ENCODE data around the gene PRSS12. TPM values are rescaled to one million over a fixed set of nuclear protein-coding genes. Genes with fewer than 3 reads are reported as not detected.

The PRSS12 gene
- total and polyA plus RNA-seq, 2 experiments from 2014 or later: 5.5 to 12.9 TPM

- H3K9me3 Mint-ChIP-seq: no peaks in the 10 kb centered on the region
- H3K36me3 Mint-ChIP-seq (ENCODE audit: low read depth): no peaks in the 10 kb centered on the region; the same call in 2 of the 3 replicates
- H3K27ac ChIP-seq (ENCODE audit: low read depth): no peak overlapping the region
- peaks cover 26% of the 10 kb centered on the region for H3K4me1 ChIP-seq (ENCODE audit: insufficient read depth)
- H3K27me3 Mint-ChIP-seq (ENCODE audit: insufficient read depth, low read depth, poor library complexity): peaks cover 20% of the 10 kb centered on the region
- TF ChIP-seq ZNF331 (CRISPR knock-in tag; IDR thresholded peaks at IDR 0.05; ENCODE audit: low read depth): no peak
- no peak for TF ChIP-seq REST (IDR thresholded peaks at IDR 0.05; ENCODE audit: unreplicated experiment)
- no peaks in the 10 kb centered on the region for H3K79me2 ChIP-seq (replicated peaks; ENCODE audit: insufficient read depth)
- H3K4me2 ChIP-seq: no peak overlapping the region
- DNase-seq (ENCODE audit: low spot score): no peak
- H2AFZ ChIP-seq: peak overlapping the region; percentile 74; the same call in 1 of the 2 replicates
- H3K9me2 ChIP-seq (ENCODE audit: insufficient read depth): no peaks in the 10 kb centered on the region
- H3K4me3 ChIP-seq: no peak overlapping the region
- H3K27ac Mint-ChIP-seq: no peak overlapping the region; the same call in 1 of the 2 replicates
- no peak for ATAC-seq
- no peak overlapping the region for H3K4me3 Mint-ChIP-seq
- H3K36me3 ChIP-seq (ENCODE audit: insufficient read depth): no peaks in the 10 kb centered on the region
- no peaks in the 10 kb centered on the region for H3F3A ChIP-seq (replicated peaks; ENCODE audit: low read depth)
- H3K4me1 Mint-ChIP-seq: peaks cover 29% of the 10 kb centered on the region
- peaks cover 28% of the 10 kb centered on the region for H3K27me3 ChIP-seq (ENCODE audit: insufficient read depth)
- H4K20me1 ChIP-seq (replicated peaks; ENCODE audit: insufficient read depth): no peaks in the 10 kb centered on the region
Observed at GRCh38 chr4:118356111-118356510, 3.3 kb upstream of the PRSS12 start.

GRCh38 chr4:118354913-118355312 lies 2.1 kb upstream of the PRSS12 start:
- H3K4me3 ChIP-seq: no peak overlapping the region
- H3K36me3 Mint-ChIP-seq (ENCODE audit: low read depth): no peaks in the 10 kb centered on the region; the same call in 2 of the 3 replicates
- no peak overlapping the region for H3K27ac Mint-ChIP-seq
- H3K27me3 Mint-ChIP-seq (ENCODE audit: insufficient read depth, low read depth, poor library complexity): peaks cover 20% of the 10 kb centered on the region
- H4K20me1 ChIP-seq (replicated peaks; ENCODE audit: insufficient read depth): no peaks in the 10 kb centered on the region
- H3K4me2 ChIP-seq: no peak overlapping the region
- peaks cover 26% of the 10 kb centered on the region for H3K4me1 ChIP-seq (ENCODE audit: insufficient read depth)
- ATAC-seq: no peak
- DNase-seq (ENCODE audit: low spot score): no peak
- H3F3A ChIP-seq (replicated peaks; ENCODE audit: low read depth): no peaks in the 10 kb centered on the region
- H3K9me3 Mint-ChIP-seq: no peaks in the 10 kb centered on the region
- no peak overlapping the region for H2AFZ ChIP-seq
- H3K9me2 ChIP-seq (ENCODE audit: insufficient read depth): no peaks in the 10 kb centered on the region
- H3K4me1 Mint-ChIP-seq: peaks cover 33% of the 10 kb centered on the region
- H3K4me3 Mint-ChIP-seq: no peak overlapping the region
- no peaks in the 10 kb centered on the region for H3K36me3 ChIP-seq (ENCODE audit: insufficient read depth)
- no peaks in the 10 kb centered on the region for H3K79me2 ChIP-seq (replicated peaks; ENCODE audit: insufficient read depth)
- H3K27me3 ChIP-seq (ENCODE audit: insufficient read depth): peaks cover 35% of the 10 kb centered on the region
- no peak overlapping the region for H3K27ac ChIP-seq (ENCODE audit: low read depth)
- TF ChIP-seq EZH2phosphoT487 (IDR thresholded peaks at IDR 0.05; ENCODE audit: unreplicated experiment): no peak
- no peak for TF ChIP-seq POLR2AphosphoS5 (IDR thresholded peaks at IDR 0.05; ENCODE audit: low read depth)
- TF ChIP-seq ETS1 (IDR thresholded peaks at IDR 0.05): no peak
- TF ChIP-seq CREB1 (CRISPR knock-in tag; IDR thresholded peaks at IDR 0.05; ENCODE audit: low read depth): no peak
- no peak for TF ChIP-seq ZNF331 (CRISPR knock-in tag; IDR thresholded peaks at IDR 0.05; ENCODE audit: low read depth)
- TF ChIP-seq EZH2 (IDR thresholded peaks at IDR 0.05; ENCODE audit: low read depth, unreplicated experiment): no peak
- no peak for TF ChIP-seq STAT1 (IDR thresholded peaks at IDR 0.05; ENCODE audit: unreplicated experiment)
- TF ChIP-seq CTCF (conservative IDR thresholded peaks at IDR 0.05; ENCODE audit: low read depth in 2 of 2): no peak
- no peak for TF ChIP-seq NANOG (IDR thresholded peaks at IDR 0.05; ENCODE audit: borderline replicate concordance)
- no peak for TF ChIP-seq REST (IDR thresholded peaks at IDR 0.05; ENCODE audit: unreplicated experiment)
- TF ChIP-seq JUNB (IDR thresholded peaks at IDR 0.05; ENCODE audit: unreplicated experiment): no peak
- no peak for TF ChIP-seq ZNF114 (CRISPR knock-in tag; IDR thresholded peaks at IDR 0.05)

Data from GM23338 (cell line).